Limb (tissue), 2 donors: ENCODE measurements around the gene PTP4A1.
A peak's percentile ranks its signal among the peaks of the same experiment; 100 is the strongest.

ENCODE experiments used
- DNase-seq, 2 donors: peaks; one replicate each; pipeline ENCODE4 v3.0.0-alpha.2; 2016; ENCODE audit errors: extremely low spot score in 2 of 2

The PTP4A1 gene

DNA sequence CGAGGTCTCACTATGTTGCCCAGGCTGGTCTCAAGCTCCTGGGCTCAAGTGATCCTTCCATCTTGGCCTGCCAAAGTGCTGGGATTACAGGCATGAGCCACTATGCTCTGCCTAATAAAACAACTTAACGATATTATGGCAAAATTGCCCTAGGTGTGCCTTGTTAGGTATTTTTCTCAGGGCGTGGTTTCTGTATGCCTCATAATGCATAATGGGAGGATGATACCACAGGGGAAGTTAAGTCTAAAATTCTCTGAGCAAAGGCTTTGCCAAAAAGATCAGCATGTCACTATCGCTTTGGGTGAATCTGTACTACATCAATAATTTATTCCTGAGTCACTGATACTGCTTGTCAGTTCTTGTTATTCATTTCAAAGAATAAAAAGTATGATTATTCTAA is 15.9 kb upstream of the PTP4A1 start:
- DNase-seq = no peak

DNA sequence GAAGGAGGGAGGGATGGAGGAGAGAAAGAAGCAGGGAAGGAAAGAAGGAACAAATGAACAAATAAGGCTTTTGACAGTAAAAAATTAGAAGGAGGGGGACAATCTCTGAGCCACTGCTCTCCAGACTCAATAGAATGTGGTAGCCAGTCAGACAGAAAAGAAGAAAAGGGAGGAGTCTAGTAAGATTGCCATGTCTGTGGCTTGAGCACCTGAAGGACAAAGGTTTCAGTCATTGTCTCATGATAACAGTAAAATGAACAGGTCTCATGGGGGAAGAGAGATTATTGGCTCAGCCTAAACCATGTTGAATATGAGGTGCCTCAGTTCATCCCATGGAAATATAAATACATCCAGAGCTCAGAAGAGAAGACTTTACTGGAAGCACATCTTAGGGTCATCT is 14.0 kb upstream of the PTP4A1 start:
- DNase-seq = no peak

GRCh38 chr6:63560801-63561287 is 11.4 kb upstream of the PTP4A1 start:
- no peak for DNase-seq

GRCh38 chr6:63561288-63561687 is 11.0 kb upstream of the PTP4A1 start:
- DNase-seq = no peak

DNA sequence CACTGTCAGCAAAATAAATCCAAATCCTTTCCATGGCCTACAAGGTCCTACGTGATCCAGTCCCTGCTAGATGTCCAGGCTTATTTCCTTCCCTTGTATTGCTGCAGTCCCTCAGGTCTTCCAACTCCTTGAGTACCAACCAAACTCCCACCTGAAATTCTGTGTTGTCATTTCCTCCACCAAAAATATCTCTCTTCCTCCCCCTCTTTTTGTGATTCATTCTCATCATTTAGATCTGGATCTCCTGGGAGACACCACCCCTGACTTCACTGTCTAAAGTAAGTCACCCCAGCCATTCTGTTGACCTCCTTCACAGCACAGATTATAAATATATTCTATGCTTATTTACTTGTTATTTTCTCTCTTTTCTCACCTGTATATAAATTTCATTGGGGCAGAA is 9.0 kb upstream of the PTP4A1 start:
- no peak for DNase-seq

DNA sequence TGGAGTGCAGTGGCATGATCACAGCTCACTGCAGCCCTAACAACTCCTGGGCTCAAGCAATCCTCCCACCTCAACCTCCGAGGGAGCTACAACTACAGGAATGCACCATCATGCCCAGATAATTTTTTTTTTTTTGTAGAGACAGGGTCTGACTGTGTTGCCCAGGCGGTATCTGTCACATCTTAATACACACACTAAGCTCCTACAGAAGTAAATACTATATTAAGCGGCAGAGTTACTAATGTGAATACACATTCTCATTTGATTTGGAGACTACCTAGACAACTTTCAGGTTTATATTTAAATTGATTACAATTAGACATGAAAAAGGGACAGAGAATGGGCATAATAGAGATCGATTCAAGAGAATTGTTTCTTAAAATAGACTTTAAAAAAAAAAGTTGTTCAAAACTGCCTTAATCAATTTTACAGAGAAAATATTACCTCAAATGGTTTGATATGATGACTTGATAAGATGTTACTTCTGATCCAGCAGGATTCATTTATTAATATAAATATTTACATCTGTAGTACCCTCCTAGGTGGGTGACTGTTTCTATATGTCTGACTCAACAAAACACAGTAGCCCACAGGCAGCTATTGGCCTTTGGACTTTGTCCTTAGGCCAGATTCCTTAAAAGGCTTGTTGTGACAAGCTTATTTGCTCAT is 7.1 kb upstream of the PTP4A1 start:
- DNase-seq = no peak

- DNase-seq = no peak
These were observed 6.3 kb upstream of the PTP4A1 start for GRCh38 chr6:63565727-63566596.

DNA sequence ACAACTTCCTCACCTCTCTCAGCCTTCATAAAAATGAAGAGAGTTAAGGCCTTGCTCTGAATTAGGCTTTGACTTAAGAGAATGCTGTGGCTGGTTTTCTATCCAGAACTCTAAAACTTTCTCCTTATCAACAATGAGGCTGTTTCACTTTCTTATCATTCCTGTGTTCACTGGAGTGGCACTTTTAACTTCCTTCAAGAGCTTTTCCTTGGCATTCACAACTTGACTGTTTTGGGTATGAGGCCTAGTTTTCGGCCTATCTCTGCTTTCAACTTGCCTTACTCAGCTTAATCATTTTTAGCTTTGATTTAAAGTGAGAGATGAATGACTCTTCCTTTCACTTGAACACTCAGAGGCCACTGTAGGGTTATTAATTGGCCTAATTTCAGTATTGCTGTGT is 4.3 kb upstream of the PTP4A1 start:
- no peak for DNase-seq

DNA sequence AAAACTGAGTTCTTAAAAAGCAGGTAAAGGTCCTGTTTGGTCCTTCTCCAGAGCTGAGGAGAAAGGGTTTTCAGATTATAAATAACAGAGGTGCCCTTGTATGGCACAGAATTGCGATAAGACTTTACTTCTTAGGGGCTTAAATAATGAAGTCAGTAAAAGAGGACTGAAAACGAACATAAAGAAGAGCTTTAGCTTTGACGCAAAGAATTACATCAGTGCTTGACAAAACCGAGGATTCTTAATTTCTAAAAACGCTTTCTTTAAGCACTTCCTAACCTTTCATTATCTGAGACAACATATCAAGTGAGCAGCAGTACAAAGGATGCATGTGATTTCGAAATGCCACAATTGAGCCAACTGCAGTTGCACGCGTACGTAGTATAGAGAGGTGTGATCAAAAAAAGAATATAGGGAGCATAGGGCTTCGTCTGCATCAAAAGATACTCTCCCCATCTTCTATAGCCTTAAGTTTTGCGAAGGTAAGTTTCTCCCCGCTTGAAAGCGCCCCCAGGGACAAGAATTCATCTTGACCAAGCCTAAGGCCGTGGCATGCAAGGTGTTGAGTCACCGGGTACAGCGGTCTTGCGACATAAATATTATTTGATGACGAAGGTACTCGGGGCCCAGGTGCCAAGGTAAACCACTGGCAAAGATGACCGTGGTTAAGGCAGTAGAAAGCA is 778 bp upstream of the PTP4A1 start:
- peak in 1 of 2 donors; percentile 14 for DNase-seq

DNA sequence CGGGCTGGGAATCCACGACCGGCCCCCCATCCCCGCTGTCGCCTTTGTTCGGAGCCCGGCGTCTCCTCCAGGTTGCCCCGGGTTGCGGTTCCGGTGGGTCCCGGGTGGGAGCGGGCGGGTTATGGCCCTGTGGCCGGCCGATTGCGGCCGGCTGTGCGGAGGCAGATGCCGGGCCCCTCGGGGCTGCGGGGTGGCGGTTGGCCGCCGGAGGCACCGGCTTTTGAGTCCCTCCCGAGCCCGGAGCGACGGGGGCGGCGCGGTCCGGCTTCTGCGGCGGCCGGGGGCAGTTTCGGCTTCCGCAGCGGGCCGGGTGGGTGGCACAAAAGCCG is 431 bp downstream of the PTP4A1 start:
- no peak for DNase-seq

- DNase-seq = peak; percentile 42 to 85
These were observed 1.0 kb downstream of the PTP4A1 start for GRCh38 chr6:63573076-63573898.

GRCh38 chr6:63573899-63574553 is 1.7 kb downstream of the PTP4A1 start:
- DNase-seq = peak; percentile 42 to 52

GRCh38 chr6:63574554-63574900 is 2.2 kb downstream of the PTP4A1 start:
- DNase-seq = no peak

GRCh38 chr6:63576147-63576772 is 4.0 kb downstream of the PTP4A1 start:
- DNase-seq = no peak

- DNase-seq = no peak
These were observed 4.9 kb downstream of the PTP4A1 start for GRCh38 chr6:63576985-63577712.

- no peak for DNase-seq
These were observed 6.5 kb downstream of the PTP4A1 start for GRCh38 chr6:63578757-63579156.

DNA sequence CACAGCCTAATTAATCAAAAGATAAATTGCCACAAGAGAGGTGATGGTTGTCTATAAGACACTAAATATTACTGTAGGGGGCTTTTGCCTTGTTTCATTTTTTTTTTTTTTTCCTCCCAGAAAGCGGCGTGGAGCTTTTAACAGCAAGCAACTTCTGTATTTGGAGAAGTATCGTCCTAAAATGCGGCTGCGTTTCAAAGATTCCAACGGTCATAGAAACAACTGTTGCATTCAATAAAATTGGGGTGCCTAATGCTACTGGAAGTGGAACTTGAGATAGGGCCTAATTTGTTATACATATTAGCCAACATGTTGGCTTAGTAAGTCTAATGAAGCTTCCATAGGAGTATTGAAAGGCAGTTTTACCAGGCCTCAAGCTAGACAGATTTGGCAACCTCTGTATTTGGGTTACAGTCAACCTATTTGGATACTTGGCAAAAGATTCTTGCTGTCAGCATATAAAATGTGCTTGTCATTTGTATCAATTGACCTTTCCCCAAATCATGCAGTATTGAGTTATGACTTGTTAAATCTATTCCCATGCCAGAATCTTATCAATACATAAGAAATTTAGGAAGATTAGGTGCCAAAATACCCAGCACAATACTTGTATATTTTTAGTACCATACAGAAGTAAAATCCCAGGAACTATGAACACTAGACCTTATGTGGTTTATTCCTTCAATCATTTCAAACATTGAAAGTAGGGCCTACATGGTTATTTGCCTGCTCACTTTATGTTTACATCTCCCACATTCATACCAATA is 7.8 kb downstream of the PTP4A1 start:
- DNase-seq = no peak

DNA sequence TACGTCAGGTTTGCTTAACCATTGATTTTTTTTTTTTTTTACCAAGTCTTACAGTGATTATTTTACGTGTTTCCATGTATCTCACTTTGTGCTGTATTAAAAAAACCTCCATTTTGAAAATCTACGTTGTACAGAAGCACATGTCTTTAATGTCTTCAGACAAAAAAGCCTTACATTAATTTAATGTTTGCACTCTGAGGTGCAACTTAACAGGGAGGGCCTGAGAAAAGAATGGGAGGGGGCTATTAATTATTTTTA is 8.4 kb downstream of the PTP4A1 start:
- DNase-seq = no peak

- DNase-seq = no peak
These were observed 9.2 kb downstream of the PTP4A1 start for GRCh38 chr6:63581355-63582013.
